NCI-H774 (cell line): ENCODE results near the gene UNC13C.
"Not testable (repeated sequence)": the region's sequence is repeated elsewhere in the genome, so short reads cannot be mapped to it uniquely, and the experiment has no call there.

Experiments
- DNase-seq: peaks from one replicate; lab custom pipeline; 2025; lab: John Stamatoyannopoulos, UW

Gene UNC13C

GRCh38 chr15:54305138-54305537 lies 326.9 kb downstream of the UNC13C start:
- DNase-seq = no peak

GRCh38 chr15:54307252-54307902 lies 329.1 kb downstream of the UNC13C start:
- DNase-seq = no peak

- DNase-seq = no peak
These were observed 329.7 kb downstream of the UNC13C start for GRCh38 chr15:54307926-54308325.

- DNase-seq = no peak
These were observed 334.3 kb downstream of the UNC13C start for GRCh38 chr15:54312528-54312927.

GRCh38 chr15:54321426-54321825 lies 343.2 kb downstream of the UNC13C start:
- no peak for DNase-seq

GRCh38 chr15:54322341-54322740 lies 344.1 kb downstream of the UNC13C start:
- DNase-seq = no peak

- DNase-seq = no peak
These were observed 367.1 kb downstream of the UNC13C start for GRCh38 chr15:54345301-54345700.

GRCh38 chr15:54345827-54346226 lies 367.6 kb downstream of the UNC13C start:
- DNase-seq = no peak

- DNase-seq = no peak
These were observed 369.0 kb downstream of the UNC13C start for GRCh38 chr15:54347082-54347827.

GRCh38 chr15:54353726-54354125 lies 375.5 kb downstream of the UNC13C start:
- DNase-seq = no peak

GRCh38 chr15:54354341-54354740 lies 376.1 kb downstream of the UNC13C start:
- DNase-seq = no peak

GRCh38 chr15:54364961-54365360 lies 386.7 kb downstream of the UNC13C start:
- DNase-seq = no peak

GRCh38 chr15:54373332-54373731 lies 395.1 kb downstream of the UNC13C start:
- DNase-seq = no peak

GRCh38 chr15:54374184-54374952 lies 396.1 kb downstream of the UNC13C start:
- no peak for DNase-seq

- DNase-seq = no peak
These were observed 409.6 kb downstream of the UNC13C start for GRCh38 chr15:54387799-54388198.

GRCh38 chr15:54388746-54389145 lies 410.5 kb downstream of the UNC13C start:
- no peak for DNase-seq

GRCh38 chr15:54410481-54410880 lies 432.2 kb downstream of the UNC13C start:
- no peak for DNase-seq

GRCh38 chr15:54424171-54424570 lies 445.9 kb downstream of the UNC13C start:
- DNase-seq = no peak

GRCh38 chr15:54428596-54428995 lies 450.4 kb downstream of the UNC13C start:
- no peak for DNase-seq

- not testable (repeated sequence) for DNase-seq
These were observed 472.0 kb downstream of the UNC13C start for GRCh38 chr15:54450288-54450687.

GRCh38 chr15:54456413-54456812 lies 478.2 kb downstream of the UNC13C start:
- no peak for DNase-seq

- no peak for DNase-seq
These were observed 484.3 kb downstream of the UNC13C start for GRCh38 chr15:54462511-54462913.

- DNase-seq = no peak
These were observed 503.6 kb downstream of the UNC13C start for GRCh38 chr15:54481819-54482218.
